A673 (cell line): ENCODE results near the gene KANTR.

Experiments
- EZH2 ChIP-seq: fragments of 200-600 bp; sonication (generic); IDR thresholded peaks from 2 replicates; pipeline ENCODE4 v1.6.1; 2017; ENCODE audit warnings: borderline replicate concordance, low read depth, mild to moderate bottlenecking, mixed read lengths, antibody characterized with exemption, low read length; ENCODE audit not compliant: poor library complexity, severe bottlenecking
- TF ChIP-seq, protein P1 (sequence below): fragments of 300-800, 200-600 bp; sonication (generic); conservative IDR thresholded peaks from 2 replicates; pipeline ENCODE4 v1.5.1; 2017; ENCODE audit warnings: low read depth, mild to moderate bottlenecking, antibody characterized with exemption, low read length, moderate library complexity, mixed read lengths

DNA sequence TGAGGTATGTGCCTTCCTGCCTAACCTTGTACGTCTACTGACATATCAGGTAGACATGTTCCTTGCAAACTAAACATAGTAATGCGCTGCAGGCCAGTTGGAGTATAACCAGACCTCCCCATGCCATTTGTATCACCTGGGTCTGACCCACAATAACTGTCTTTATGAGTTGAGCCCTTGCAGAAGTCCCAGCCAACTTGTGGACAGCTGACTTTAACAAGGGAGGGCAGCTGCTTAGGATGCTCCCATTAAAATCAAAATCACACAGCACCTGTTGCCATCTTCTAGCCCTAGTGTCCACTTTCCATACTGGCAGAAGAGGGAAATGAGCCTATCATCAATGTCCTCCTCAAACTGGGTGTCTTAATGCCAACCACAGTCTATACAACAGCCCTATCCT is 41.6 kb downstream of the KANTR start:
- TF ChIP-seq, protein P1, sequence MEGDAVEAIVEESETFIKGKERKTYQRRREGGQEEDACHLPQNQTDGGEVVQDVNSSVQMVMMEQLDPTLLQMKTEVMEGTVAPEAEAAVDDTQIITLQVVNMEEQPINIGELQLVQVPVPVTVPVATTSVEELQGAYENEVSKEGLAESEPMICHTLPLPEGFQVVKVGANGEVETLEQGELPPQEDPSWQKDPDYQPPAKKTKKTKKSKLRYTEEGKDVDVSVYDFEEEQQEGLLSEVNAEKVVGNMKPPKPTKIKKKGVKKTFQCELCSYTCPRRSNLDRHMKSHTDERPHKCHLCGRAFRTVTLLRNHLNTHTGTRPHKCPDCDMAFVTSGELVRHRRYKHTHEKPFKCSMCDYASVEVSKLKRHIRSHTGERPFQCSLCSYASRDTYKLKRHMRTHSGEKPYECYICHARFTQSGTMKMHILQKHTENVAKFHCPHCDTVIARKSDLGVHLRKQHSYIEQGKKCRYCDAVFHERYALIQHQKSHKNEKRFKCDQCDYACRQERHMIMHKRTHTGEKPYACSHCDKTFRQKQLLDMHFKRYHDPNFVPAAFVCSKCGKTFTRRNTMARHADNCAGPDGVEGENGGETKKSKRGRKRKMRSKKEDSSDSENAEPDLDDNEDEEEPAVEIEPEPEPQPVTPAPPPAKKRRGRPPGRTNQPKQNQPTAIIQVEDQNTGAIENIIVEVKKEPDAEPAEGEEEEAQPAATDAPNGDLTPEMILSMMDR, result no peak
- no peak for TF ChIP-seq EZH2
